Stimulated activated CD8-positive, alpha-beta memory T cell treated with anti-CD3 and anti-CD28 coated beads, Interleukin-4, amount 100 ng/mL, for 1 hour (primary cell): ENCODE measurements around the gene CYP2U1.
"Not testable (repeated sequence)": the region's sequence is repeated elsewhere in the genome, so short reads cannot be mapped to it uniquely, and the experiment has no call there.

Experiments
- DNase-seq, 2 donors: peaks; one replicate each; pipeline ENCODE4 v3.0.0-alpha.2; 2020; ENCODE audit warnings: low read depth in 2 of 2, low spot score in 1 of 2

Gene CYP2U1

GRCh38 chr4:107917500-107917899 is 13.8 kb upstream of the CYP2U1 start:
- no peak for DNase-seq

GRCh38 chr4:107922486-107923473 is 8.6 kb upstream of the CYP2U1 start:
- no peak for DNase-seq

- DNase-seq = not testable (repeated sequence)
These were observed 5.6 kb upstream of the CYP2U1 start for GRCh38 chr4:107925713-107926112.

- not testable (repeated sequence) for DNase-seq
These were observed 4.5 kb upstream of the CYP2U1 start for GRCh38 chr4:107926875-107927274.

GRCh38 chr4:107931775-107932321 is 499 bp downstream of the CYP2U1 start:
- no peak for DNase-seq

GRCh38 chr4:107935246-107935645 is 3.9 kb downstream of the CYP2U1 start:
- no peak for DNase-seq

- DNase-seq = no peak
These were observed 5.7 kb downstream of the CYP2U1 start for GRCh38 chr4:107937040-107937439.

- no peak for DNase-seq
These were observed 8.0 kb downstream of the CYP2U1 start for GRCh38 chr4:107939307-107939706.

GRCh38 chr4:107945809-107946208 is 14.5 kb downstream of the CYP2U1 start:
- DNase-seq = no peak

- no peak for DNase-seq
These were observed 19.6 kb downstream of the CYP2U1 start for GRCh38 chr4:107950746-107951540.

- no peak for DNase-seq
These were observed 20.2 kb downstream of the CYP2U1 start for GRCh38 chr4:107951551-107951950.

- DNase-seq = no peak
These were observed 24.7 kb downstream of the CYP2U1 start for GRCh38 chr4:107956011-107956410.

- no peak for DNase-seq
These were observed 35.6 kb downstream of the CYP2U1 start for GRCh38 chr4:107966903-107967302.

- not testable (repeated sequence) for DNase-seq
These were observed 36.2 kb downstream of the CYP2U1 start for GRCh38 chr4:107967519-107967918.

- not testable (repeated sequence) for DNase-seq
These were observed 36.6 kb downstream of the CYP2U1 start for GRCh38 chr4:107967921-107968320.

- no peak for DNase-seq
These were observed 38.9 kb downstream of the CYP2U1 start for GRCh38 chr4:107970063-107970798.

- DNase-seq = no peak
These were observed 41.3 kb downstream of the CYP2U1 start for GRCh38 chr4:107972605-107973004.

GRCh38 chr4:107974523-107974922 is 43.2 kb downstream of the CYP2U1 start:
- no peak for DNase-seq

- no peak for DNase-seq
These were observed 46.1 kb downstream of the CYP2U1 start for GRCh38 chr4:107977482-107977881.

- DNase-seq = no peak
These were observed 46.8 kb downstream of the CYP2U1 start for GRCh38 chr4:107977966-107978705.
